ENCODE data around the gene KRTAP5-6.
"Not testable (repeated sequence)": the region's sequence is repeated elsewhere in the genome, so short reads cannot be mapped to it uniquely, and the experiment has no call there.

Gene KRTAP5-6

GRCh38 chr11:1660111-1660867 is 36.7 kb upstream of the KRTAP5-6 start:
- DNase-seq = peak in 2 of 10 donors; percentile 50 to 57
- intact Hi-C loops (cut with DNase I) = no loop called here

- intact Hi-C loops (cut with DNase I) = not testable (repeated sequence)
- peak in 1 of 10 donors; percentile 74 for DNase-seq
Observed at GRCh38 chr11:1661454-1662269, 35.3 kb upstream of the KRTAP5-6 start.

GRCh38 chr11:1662699-1663283 is 34.2 kb upstream of the KRTAP5-6 start:
- intact Hi-C loops (cut with DNase I) = not testable (repeated sequence)
- peak in 1 of 10 donors; percentile 12 for DNase-seq

GRCh38 chr11:1665313-1665712 is 31.7 kb upstream of the KRTAP5-6 start:
- intact Hi-C loops (cut with DNase I) = no loop called here
- DNase-seq = peak in 1 of 10 donors; percentile 28

- DNase-seq = peak in 2 of 10 donors; percentile 63 to 76
- intact Hi-C loops (cut with DNase I) = no loop called here
Observed at GRCh38 chr11:1667121-1667850, 29.7 kb upstream of the KRTAP5-6 start.

GRCh38 chr11:1667906-1668305 is 29.1 kb upstream of the KRTAP5-6 start:
- intact Hi-C loops (cut with DNase I) = no loop called here
- peak in 1 of 10 donors; percentile 72 for DNase-seq

GRCh38 chr11:1668911-1669473 is 28.0 kb upstream of the KRTAP5-6 start:
- intact Hi-C loops (cut with DNase I) = no loop called here
- peak in 2 of 10 donors; percentile 38 to 55 for DNase-seq

- peak in 4 of 10 donors; percentile 25 to 80 (median 58) for DNase-seq
- intact Hi-C loops (cut with DNase I) = no loop called here
Observed at GRCh38 chr11:1669546-1670218, 27.3 kb upstream of the KRTAP5-6 start.

- intact Hi-C loops (cut with DNase I) = not testable (repeated sequence)
- DNase-seq = peak in 1 of 10 donors; percentile 38
Observed at GRCh38 chr11:1670457-1670856, 26.5 kb upstream of the KRTAP5-6 start.

- intact Hi-C loops (cut with DNase I) = no loop called here
- no peak for DNase-seq
Observed at GRCh38 chr11:1670905-1671371, 26.1 kb upstream of the KRTAP5-6 start.

GRCh38 chr11:1671658-1672057 is 25.3 kb upstream of the KRTAP5-6 start:
- intact Hi-C loops (cut with DNase I) = no loop called here
- DNase-seq = peak in 1 of 10 donors; percentile 39

GRCh38 chr11:1672613-1673350 is 24.2 kb upstream of the KRTAP5-6 start:
- no peak for DNase-seq
- intact Hi-C loops (cut with DNase I) = no loop called here

- DNase-seq = no peak
- intact Hi-C loops (cut with DNase I) = no loop called here
Observed at GRCh38 chr11:1673446-1674172, 23.4 kb upstream of the KRTAP5-6 start.

- intact Hi-C loops (cut with DNase I) = no loop called here
- DNase-seq = peak in 2 of 10 donors; percentile 56 to 66
Observed at GRCh38 chr11:1674173-1675131, 22.5 kb upstream of the KRTAP5-6 start.

- intact Hi-C loops (cut with DNase I) = no loop called here
- no peak for DNase-seq
Observed at GRCh38 chr11:1675536-1676228, 21.3 kb upstream of the KRTAP5-6 start.

- intact Hi-C loops (cut with DNase I) = no loop called here
- peak in 1 of 10 donors; percentile 76 for DNase-seq
Observed at GRCh38 chr11:1676229-1676740, 20.7 kb upstream of the KRTAP5-6 start.

Data from posterior cingulate gyrus (tissue), 11 donors.